Right lobe of liver (tissue), 6 donors: Measurements from ENCODE around the gene MAP3K4. TPM values are rescaled to one million over a fixed set of nuclear protein-coding genes. Genes with fewer than 3 reads are reported as not detected.

ENCODE experiments used
- ATAC-seq, 4 donors: fragments of 200-7000 bp; cut with Tn5 transposase; one replicate each; pipeline ENCODE4 v1.9.1; 2020; ENCODE audit warnings: mild to moderate bottlenecking in 4 of 4, moderate library complexity in 4 of 4
- DNase-seq, 3 donors: peaks; one replicate each; pipeline ENCODE4 v3.0.0-alpha.2; 2020
- H3K27ac ChIP-seq, 3 donors: fragments of 200-600 bp; one replicate each; pipeline ENCODE4 v1.8.0; 2022
- H3K27me3 ChIP-seq, 2 donors: fragments of 200-600 bp; one replicate each; pipeline ENCODE4 v1.8.0; 2022
- H3K36me3 ChIP-seq, 4 donors: fragments of 200-600 bp; sonication (generic) in 1 of 4; one replicate each; pipeline versions ENCODE4 v1.5.1 to v1.8.0; 2017 to 2022; ENCODE audit warnings: control low read depth in 1 of 4
- H3K4me1 ChIP-seq, 4 donors: fragments of 200-600 bp; sonication (generic) in 1 of 4; one replicate each; pipeline versions ENCODE4 v1.5.1 to v1.8.0; 2017 to 2022; ENCODE audit warnings: control low read depth in 1 of 4
- H3K4me3 ChIP-seq, 3 donors: fragments of 200-600 bp; one replicate each; pipeline ENCODE4 v1.8.0; 2022
- H3K9me3 ChIP-seq, 4 donors: fragments of 200-600 bp; sonication (generic) in 1 of 4; one replicate each; pipeline versions ENCODE4 v1.5.1 to v1.8.0; 2017 to 2022; ENCODE audit warnings: control low read depth in 1 of 4
- POLR2A ChIP-seq: fragments of 450-650 bp; IDR thresholded peaks from one replicate; pipeline ENCODE4 v1.6.1; 2017; ENCODE audit warnings: antibody characterized with exemption, mild to moderate bottlenecking
- WGBS: methylation state at CpG from one replicate; pipeline ENCODE4 v1.1.6; 2018; ENCODE audit warnings: low coverage, low lambda C conversion rate; ENCODE audit not compliant: insufficient coverage; ENCODE audit errors: missing lambda C conversion rate; 5-methylcytosine and 5-hydroxymethylcytosine counted together
- intact Hi-C, 2 donors: fragments of 100-400 bp; cut with DNase I; formaldehyde crosslinking; loops; one replicate each; pipeline versions ENCODE4 v1.11.2 to v1.14.1; 2022
- total RNA-seq, 6 experiments: library from RNA; depleted of rRNA in 2 of 6; stranded (reverse); fragments of >200 nt in 2 of 6; fragmentation: NEBNext Ultra II Directional in 3 of 6; extraction: Animal tissue kit (Norgen Biotek cat#: 25700) in 3 of 6; gene quantifications; one replicate each; pipeline versions ENCODE4 v1.1.0 to v1.2.4, GENCODE V29; 2016 to 2023
- TF ChIP-seq, protein P1 (sequence below), 4 donors: fragments of 200-600 bp in 3 of 4; fragments of 450-650 bp in 1 of 4; IDR thresholded peaks; one replicate each; pipeline versions ENCODE4 v1.5.1 to v1.8.0; 2016 to 2022; ENCODE audit warnings: antibody characterized with exemption in 4 of 4, mild to moderate bottlenecking in 2 of 4
- donor health status: DM: no; HTN: yes; CAD: no.
- donor health status: DM: no; HTN: no; CAD: no.
- donor health status: DM: no; HTN: no; CAD: no.
- donor health status: DM: no; HTN: yes; CAD: no.
- donor health status: DM: no; HTN: yes; CAD: no.

The MAP3K4 gene
- total RNA-seq, 6 experiments from 2014 or later, result 9.4 to 20.5 (median 13.1) TPM

DNA sequence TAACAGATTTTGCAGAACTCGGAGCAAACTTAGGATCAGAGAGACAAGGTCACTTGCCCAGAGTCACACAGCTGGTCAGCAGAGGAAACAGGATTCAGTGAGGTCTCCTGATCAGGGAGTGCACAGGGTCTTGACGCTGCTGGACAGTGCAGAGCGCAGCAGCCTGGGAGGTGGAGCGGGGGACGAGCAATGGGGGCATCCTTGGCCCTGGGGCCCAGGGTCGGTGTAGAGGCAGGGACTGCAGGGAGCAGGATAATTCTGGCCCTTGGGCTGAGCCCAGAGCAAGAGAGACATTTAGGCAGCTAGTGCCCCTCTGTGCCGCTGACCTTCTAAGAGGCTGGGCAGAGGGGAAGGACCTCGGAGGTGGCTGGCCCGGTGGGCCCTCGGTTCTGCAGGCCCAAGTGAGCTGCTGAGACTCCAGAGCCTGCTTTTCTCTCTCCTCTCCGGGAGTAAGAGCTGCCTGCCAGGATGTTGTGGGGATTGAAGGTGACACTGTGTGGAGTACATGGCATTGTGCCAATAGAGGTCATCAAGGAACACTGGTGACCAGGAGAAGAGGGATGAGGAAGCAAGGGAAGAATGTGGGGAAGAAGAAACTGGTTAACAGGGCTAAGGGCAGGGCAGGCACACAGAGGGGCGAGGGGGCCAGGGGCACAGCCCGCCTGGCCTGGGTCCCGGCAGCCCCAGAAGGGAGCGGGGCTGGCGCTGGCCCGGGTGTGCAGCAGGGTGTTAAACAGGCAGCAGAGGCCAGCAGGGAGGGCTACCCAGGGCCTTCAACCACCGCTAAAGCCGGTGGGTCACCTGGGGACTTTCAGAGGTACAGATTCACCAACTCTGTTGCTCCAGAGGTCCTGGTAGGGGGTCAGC lies 160.3 kb downstream of the MAP3K4 start:
- intact Hi-C loops, result loop anchor here in 1 of 2 donors (10.0 kb wide), 1 partner anchor 223 kb away; no protein-coding TSS in a partner anchor

DNA sequence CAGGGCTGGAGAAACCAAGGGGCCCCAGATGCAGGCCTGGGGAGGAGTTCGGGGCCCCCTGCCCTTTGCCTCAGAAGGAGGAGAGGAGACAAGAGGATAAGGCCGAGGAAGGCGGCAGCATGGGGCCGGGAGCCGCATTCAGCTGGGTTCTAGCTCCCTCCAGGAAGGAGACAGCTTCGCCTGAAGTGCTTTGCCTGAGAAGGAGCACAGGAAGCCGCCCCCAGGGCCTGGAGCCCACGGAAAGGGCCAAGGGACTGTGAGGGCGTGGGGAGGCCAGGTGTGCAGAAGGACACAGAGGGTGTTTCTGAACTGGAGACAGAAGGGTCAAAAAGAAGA lies 160.9 kb downstream of the MAP3K4 start:
- Histone ChIP-seq H3K27me3 (no peaks in the 10 kb centered on the region), H3K9me3 (no peaks in the 10 kb centered on the region), H3K36me3 (no peaks in the 10 kb centered on the region), H3K4me1 (no peaks in the 10 kb centered on the region), H3K4me3 (no peak overlapping the region), H3K27ac (no peak overlapping the region)
- peak in 1 of 3 donors; percentile 40 for DNase-seq
- TF ChIP-seq, protein P1, sequence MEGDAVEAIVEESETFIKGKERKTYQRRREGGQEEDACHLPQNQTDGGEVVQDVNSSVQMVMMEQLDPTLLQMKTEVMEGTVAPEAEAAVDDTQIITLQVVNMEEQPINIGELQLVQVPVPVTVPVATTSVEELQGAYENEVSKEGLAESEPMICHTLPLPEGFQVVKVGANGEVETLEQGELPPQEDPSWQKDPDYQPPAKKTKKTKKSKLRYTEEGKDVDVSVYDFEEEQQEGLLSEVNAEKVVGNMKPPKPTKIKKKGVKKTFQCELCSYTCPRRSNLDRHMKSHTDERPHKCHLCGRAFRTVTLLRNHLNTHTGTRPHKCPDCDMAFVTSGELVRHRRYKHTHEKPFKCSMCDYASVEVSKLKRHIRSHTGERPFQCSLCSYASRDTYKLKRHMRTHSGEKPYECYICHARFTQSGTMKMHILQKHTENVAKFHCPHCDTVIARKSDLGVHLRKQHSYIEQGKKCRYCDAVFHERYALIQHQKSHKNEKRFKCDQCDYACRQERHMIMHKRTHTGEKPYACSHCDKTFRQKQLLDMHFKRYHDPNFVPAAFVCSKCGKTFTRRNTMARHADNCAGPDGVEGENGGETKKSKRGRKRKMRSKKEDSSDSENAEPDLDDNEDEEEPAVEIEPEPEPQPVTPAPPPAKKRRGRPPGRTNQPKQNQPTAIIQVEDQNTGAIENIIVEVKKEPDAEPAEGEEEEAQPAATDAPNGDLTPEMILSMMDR (IDR thresholded peaks at IDR 0.05), result no peak
- no peak for TF ChIP-seq POLR2A
- ATAC-seq, result no peak
- 45% methylated on average over 5 of the region's 9 CpGs for WGBS
- intact Hi-C loops, result loop anchor here in 1 of 2 donors (10.0 kb wide), 1 partner anchor 222 kb away; no protein-coding TSS in a partner anchor

More for the DNA sequence above, 160.3 kb downstream of the MAP3K4 start:
- H3K4me1 ChIP-seq, result no peaks in the 10 kb centered on the region
- no peak overlapping the region for H3K27ac ChIP-seq
- no peak overlapping the region for H3K4me3 ChIP-seq
- H3K36me3 ChIP-seq, result no peaks in the 10 kb centered on the region
- no peaks in the 10 kb centered on the region for H3K27me3 ChIP-seq
- DNase-seq (peak in 1 of 3 donors; percentile 37), ATAC-seq (no peak)
- 62% methylated on average over 5 of the region's 19 CpGs for WGBS
- no peaks in the 10 kb centered on the region for H3K9me3 ChIP-seq
- TF ChIP-seq, protein P1 (IDR thresholded peaks at IDR 0.05), result no peak
- no peak for TF ChIP-seq POLR2A

DNA sequence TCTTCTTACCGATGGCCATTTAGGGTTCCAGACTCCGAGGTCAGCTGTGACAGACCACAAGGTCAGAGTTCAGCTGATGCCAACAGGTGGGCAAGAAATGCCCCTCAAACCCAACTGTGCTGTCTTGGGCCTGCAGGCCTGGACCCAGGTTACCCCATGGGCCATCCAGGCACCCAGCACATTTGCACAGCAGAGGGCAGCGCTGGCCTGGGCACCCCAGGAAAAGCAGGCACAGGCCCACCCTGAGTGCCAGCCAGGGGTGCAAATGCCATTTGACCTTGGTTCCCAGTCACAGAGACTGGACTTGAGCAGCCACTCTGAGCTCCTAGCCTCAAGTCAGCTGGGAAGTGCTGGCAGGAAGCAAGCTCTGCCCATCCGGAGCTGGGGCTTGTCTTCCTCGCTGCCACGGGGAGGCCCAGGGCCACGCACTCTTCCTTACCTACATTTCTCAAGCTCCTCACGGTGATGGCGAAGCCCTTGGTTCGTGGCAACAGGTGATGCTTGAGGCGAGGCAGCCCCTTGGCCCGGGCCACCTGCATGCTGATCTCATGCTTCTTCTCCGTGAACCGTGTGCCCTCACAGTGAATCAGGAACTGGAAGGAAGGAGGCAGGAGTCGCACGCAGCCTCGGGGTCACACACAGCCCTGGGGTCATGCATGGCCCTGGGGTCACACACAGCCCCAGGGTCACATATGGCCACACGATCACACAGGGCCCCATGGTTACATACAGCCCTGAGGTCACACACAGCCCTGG lies 161.5 kb downstream of the MAP3K4 start:
- Histone ChIP-seq H3K9me3 (no peaks in the 10 kb centered on the region), H3K4me1 (no peaks in the 10 kb centered on the region), H3K36me3 (no peaks in the 10 kb centered on the region), H3K27me3 (no peaks in the 10 kb centered on the region), H3K27ac (no peak overlapping the region), H3K4me3 (no peak overlapping the region)
- 83% methylated on average over 8 of the region's 18 CpGs for WGBS
- ATAC-seq, result peak; percentile 67 to 81 (median 72)
- DNase-seq, result peak in 1 of 3 donors; percentile 46
- TF ChIP-seq, protein P1 (IDR thresholded peaks at IDR 0.05), result peak; percentile 44 to 74 (median 59)
- no peak for TF ChIP-seq POLR2A
- intact Hi-C loops, result loop anchor here in 1 of 2 donors (10.0 kb wide), 1 partner anchor 222 kb away; no protein-coding TSS in a partner anchor

DNA sequence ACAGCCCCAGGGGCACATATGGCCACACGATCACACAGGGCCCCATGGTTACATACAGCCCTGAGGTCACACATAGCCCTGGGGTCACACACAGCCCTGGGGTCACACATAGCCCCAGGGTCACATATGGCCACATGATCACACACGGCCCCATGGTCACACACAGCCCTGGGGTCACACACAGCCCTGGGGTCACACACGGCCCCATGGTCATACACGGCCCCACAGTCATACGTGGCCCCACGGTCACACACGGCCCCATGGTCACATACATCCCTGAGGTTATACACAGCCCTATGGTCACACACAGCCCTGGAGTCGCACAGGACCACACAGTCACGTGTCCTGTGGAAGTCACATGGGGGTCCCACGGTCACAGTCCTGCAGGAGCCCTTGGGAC lies 162.2 kb downstream of the MAP3K4 start:
- WGBS, result no CpG with 5 or more reads among the region's 10 CpGs
- DNase-seq (peak in 1 of 3 donors; percentile 31), ATAC-seq (no peak)
- TF ChIP-seq, protein P1 (IDR thresholded peaks at IDR 0.05), result no peak
- Histone ChIP-seq H3K27ac (no peak overlapping the region), H3K9me3 (no peaks in the 10 kb centered on the region), H3K4me3 (no peak overlapping the region), H3K27me3 (no peaks in the 10 kb centered on the region), H3K4me1 (no peaks in the 10 kb centered on the region), H3K36me3 (no peaks in the 10 kb centered on the region)
- intact Hi-C loops, result loop anchor here in 1 of 2 donors (10.0 kb wide), 1 partner anchor 221 kb away; no protein-coding TSS in a partner anchor
